H1 (cell line): Measurements from ENCODE around the gene CD28. TPM values are rescaled to one million over a fixed set of nuclear protein-coding genes. Genes with fewer than 3 reads are reported as not detected.

Source experiments
- CTCF ChIA-PET: fragments of 300-600 bp; sonication (Branson Sonifier 250); formaldehyde crosslinking; loops from one replicate; lab custom pipeline; 2021; ENCODE audit not compliant: partially characterized antibody; lab: Charles Lee
- POLR2A ChIA-PET: fragments of 300-600 bp; sonication (Branson Sonifier 250); formaldehyde crosslinking; loops from one replicate; lab custom pipeline; 2021; ENCODE audit warnings: inconsistent platforms; ENCODE audit not compliant: partially characterized antibody; lab: Charles Lee
- DNase-seq, 2 experiments: peaks; one replicate each; pipeline versions ENCODE4 v3.0.0 to v3.0.0-alpha.2; 2010 to 2022; ENCODE audit warnings: low spot score in 2 of 2, low read depth in 1 of 2, mixed read lengths in 1 of 2
- FAIRE-seq: peaks from 2 replicates; lab custom pipeline; 2011; peaks lifted over from hg19 to GRCh38; lab: Jason Lieb, UNC
- H2AFZ ChIP-seq: 2 replicates; pipeline ENCODE4 v1.8.1; 2012; ENCODE audit warnings: low read length, inconsistent platforms
- H2AK5ac ChIP-seq: 2 replicates; pipeline ENCODE4 v1.6.1; 2013; ENCODE audit warnings: low read depth, low read length
- H2BK120ac ChIP-seq: replicated peaks from 2 replicates; pipeline ENCODE3; 2013; ENCODE audit warnings: low read depth, low read length, inconsistent platforms
- H2BK12ac ChIP-seq: 2 replicates; pipeline ENCODE4 v1.6.1; 2013; ENCODE audit warnings: low read depth, low read length
- H2BK15ac ChIP-seq: 2 replicates; pipeline ENCODE4 v1.6.1; 2013; ENCODE audit warnings: low read length
- H2BK20ac ChIP-seq: 2 replicates; pipeline ENCODE4 v1.6.1; 2013; ENCODE audit warnings: low read length
- H2BK5ac ChIP-seq: 2 replicates; pipeline ENCODE4 v1.6.1; 2013; ENCODE audit warnings: low read depth, low read length
- H3K14ac ChIP-seq: 2 replicates; pipeline ENCODE4 v1.6.1; 2013; ENCODE audit warnings: inconsistent platforms; ENCODE audit not compliant: insufficient read length
- H3K18ac ChIP-seq: 2 replicates; pipeline ENCODE4 v1.6.1; 2013; ENCODE audit warnings: low read length; ENCODE audit errors: extremely low read depth
- H3K23ac ChIP-seq: 2 replicates; pipeline ENCODE4 v1.6.1; 2013; ENCODE audit warnings: inconsistent platforms; ENCODE audit not compliant: insufficient read length
- H3K23me2 ChIP-seq: 2 replicates; pipeline ENCODE4 v1.6.1; 2013; ENCODE audit warnings: low read depth, low read length
- H3K27ac ChIP-seq: 2 replicates; pipeline ENCODE4 v1.6.1; 2011; ENCODE audit warnings: low read depth, low read length, inconsistent platforms
- H3K27me3 ChIP-seq, 4 experiments: replicated peaks in 1 of 4; 1 replicate in 1 of 4; 2 replicates in 3 of 4; pipeline versions ENCODE4 v1.6.1 to v1.8.1; 2011 to 2013; ENCODE audit warnings: low read length in 3 of 4, mild to moderate bottlenecking in 3 of 4, inconsistent platforms in 2 of 4, mixed read lengths in 2 of 4, moderate library complexity in 1 of 4; ENCODE audit not compliant: control insufficient read depth in 3 of 4, insufficient read depth in 3 of 4; ENCODE audit errors: extremely low read depth in 1 of 4
- H3K36me3 ChIP-seq, 4 experiments: 2 replicates each; pipeline versions ENCODE4 v1.6.1 to v1.8.1; 2011 to 2013; ENCODE audit warnings: mild to moderate bottlenecking in 4 of 4, low read length in 3 of 4, moderate library complexity in 2 of 4, control low read depth in 1 of 4, inconsistent platforms in 1 of 4; ENCODE audit not compliant: insufficient read depth in 4 of 4, control insufficient read depth in 2 of 4
- H3K4ac ChIP-seq: replicated peaks from 2 replicates; pipeline ENCODE3; 2013; ENCODE audit warnings: low read length, low read depth, mixed read lengths, inconsistent platforms; ENCODE audit not compliant: insufficient read length
- H3K4me1 ChIP-seq, 4 experiments: replicated peaks in 1 of 4; 1 replicate in 1 of 4; 2 replicates in 3 of 4; pipeline versions ENCODE4 v1.6.1 to v1.8.1; 2011 to 2013; ENCODE audit warnings: low read length in 3 of 4, inconsistent platforms in 2 of 4, mixed read lengths in 1 of 4; ENCODE audit not compliant: insufficient read depth in 4 of 4, control insufficient read depth in 3 of 4
- H3K4me2 ChIP-seq, 2 experiments: 2 replicates each; pipeline versions ENCODE4 v1.6.1 to v1.8.1; 2011 to 2013; ENCODE audit warnings: low read depth in 2 of 2, low read length in 2 of 2, control low read depth in 1 of 2, inconsistent platforms in 1 of 2, mild to moderate bottlenecking in 1 of 2; ENCODE audit not compliant: insufficient read depth in 1 of 2
- H3K4me3 ChIP-seq, 4 experiments: fragments of 200-600, 300-600 bp in 1 of 4; sonication (generic), shearing (Covaris generic), sonication (Bioruptor Twin) in 1 of 4; 2 replicates each; pipeline versions ENCODE4 v1.5.1 to v1.8.1; 2011 to 2016; ENCODE audit warnings: low read length in 4 of 4, low read depth in 3 of 4, control low read depth in 2 of 4, inconsistent platforms in 2 of 4, mild to moderate bottlenecking in 2 of 4, mixed read lengths in 1 of 4, moderate library complexity in 1 of 4; ENCODE audit not compliant: insufficient read depth in 2 of 4; ENCODE audit errors: extremely low read depth in 1 of 4
- H3K56ac ChIP-seq: replicated peaks from 2 replicates; pipeline ENCODE3; 2013; ENCODE audit warnings: low read depth, mild to moderate bottlenecking, mixed read lengths, low read length, inconsistent platforms; ENCODE audit not compliant: insufficient read length
- H3K79me1 ChIP-seq: 2 replicates; pipeline ENCODE4 v1.6.1; 2013; ENCODE audit warnings: low read depth, low read length, control low read depth
- H3K79me2 ChIP-seq, 2 experiments: 2 replicates each; pipeline versions ENCODE4 v1.6.1 to v1.8.1; 2012 to 2013; ENCODE audit warnings: low read length in 2 of 2, mild to moderate bottlenecking in 2 of 2, inconsistent platforms in 1 of 2; ENCODE audit not compliant: insufficient read depth in 2 of 2, control insufficient read depth in 1 of 2
- H3K9ac ChIP-seq, 4 experiments: replicated peaks in 1 of 4; 1 replicate in 1 of 4; 2 replicates in 3 of 4; pipeline versions ENCODE4 v1.6.1 to v1.8.1; 2011 to 2013; ENCODE audit warnings: low read depth in 3 of 4, low read length in 3 of 4, control low read depth in 2 of 4, mild to moderate bottlenecking in 2 of 4, moderate library complexity in 2 of 4, inconsistent platforms in 1 of 4; ENCODE audit errors: extremely low read depth in 1 of 4
- H3K9me3 ChIP-seq, 2 experiments: 2 replicates each; pipeline versions ENCODE4 v1.6.1 to v1.8.1; 2012 to 2013; ENCODE audit warnings: mild to moderate bottlenecking in 2 of 2, moderate library complexity in 2 of 2, control low read depth in 1 of 2, inconsistent platforms in 1 of 2, low read depth in 1 of 2, low read length in 1 of 2, mixed read lengths in 1 of 2; ENCODE audit not compliant: insufficient read depth in 2 of 2
- H4K20me1 ChIP-seq, 2 experiments: replicated peaks in 1 of 2; 2 replicates each; pipeline versions ENCODE3 to v1.8.1; 2011 to 2013; ENCODE audit warnings: inconsistent platforms in 2 of 2, low read length in 2 of 2, mild to moderate bottlenecking in 1 of 2; ENCODE audit not compliant: insufficient read depth in 2 of 2, control insufficient read depth in 1 of 2
- H4K5ac ChIP-seq: 2 replicates; pipeline ENCODE4 v1.6.1; 2013; ENCODE audit warnings: low read length, low read depth, mixed read lengths, inconsistent platforms; ENCODE audit not compliant: insufficient read length
- H4K8ac ChIP-seq: 2 replicates; pipeline ENCODE4 v1.8.0; 2013; ENCODE audit warnings: mild to moderate bottlenecking, moderate library complexity, low read length, inconsistent platforms; ENCODE audit not compliant: insufficient read depth; ENCODE audit errors: extremely low read depth
- H4K91ac ChIP-seq: replicated peaks from 2 replicates; pipeline ENCODE3; 2013; ENCODE audit warnings: low read length, mixed read lengths, inconsistent platforms; ENCODE audit not compliant: insufficient read length
- CHD2 ChIP-seq: IDR thresholded peaks from 2 replicates; pipeline ENCODE4 v1.6.1; 2012; ENCODE audit warnings: low read length, improper control_type of control experiment
- CTBP2 ChIP-seq: IDR thresholded peaks from 2 replicates; pipeline ENCODE4 v1.7.0; 2011; ENCODE audit warnings: borderline replicate concordance, mild to moderate bottlenecking, moderate library complexity, mixed read lengths, low read length; ENCODE audit not compliant: insufficient read depth, insufficient read length
- HDAC2 ChIP-seq, 2 experiments: fragments of 300-600 bp in 1 of 2; sonication (generic) in 1 of 2; IDR thresholded peaks; 2 replicates each; pipeline ENCODE4 v1.6.1; 2011 to 2012; ENCODE audit warnings: low read depth in 2 of 2, low read length in 2 of 2, mild to moderate bottlenecking in 2 of 2, moderate library complexity in 2 of 2, borderline replicate concordance in 1 of 2, inconsistent platforms in 1 of 2
- RXRA ChIP-seq: IDR thresholded peaks from 2 replicates; pipeline ENCODE4 v1.6.1; 2011; ENCODE audit warnings: low read depth, mild to moderate bottlenecking, low read length, moderate library complexity; ENCODE audit not compliant: insufficient read depth
- ZNF274 ChIP-seq: IDR thresholded peaks from 2 replicates; pipeline ENCODE4 v1.7.0; 2012; ENCODE audit warnings: low read length, borderline replicate concordance; ENCODE audit errors: extremely low read depth
- WGBS, 2 experiments: shearing (Covaris generic) in 1 of 2; methylation state at CpG; one replicate each; pipeline versions ENCODE4 v1.1.6 to v1.1.7; 2013 to 2015; ENCODE audit warnings: low lambda C conversion rate in 2 of 2, mixed read lengths in 2 of 2, inconsistent platforms in 1 of 2, low coverage in 1 of 2, missing lambda C conversion rate in 1 of 2; ENCODE audit not compliant: insufficient replicate concordance in 2 of 2, insufficient coverage in 1 of 2, insufficient read length in 1 of 2; ENCODE audit errors: extremely low coverage in 1 of 2, missing lambda C conversion rate in 1 of 2; 5-methylcytosine and 5-hydroxymethylcytosine counted together
- polyA plus RNA-seq, 7 experiments: library from polyadenylated mRNA; depleted of rRNA in 3 of 7; stranded (reverse) in 5 of 7; unstranded in 2 of 7; fragments of >200 nt in 5 of 7; fragments of 200-250 nt in 2 of 7; gene quantifications; 1 replicate in 5 of 7; 2 replicates in 1 of 7; 4 replicates in 1 of 7; pipeline versions ENCODE4 v1.2.1 to v1.2.3, GENCODE V29; 2011 to 2013; ENCODE audit warnings: missing spikeins in 2 of 7, mixed read lengths in 2 of 7
- total RNA-seq: library from RNA; stranded (reverse); fragmentation: NEBNext Ultra II Directional; extraction: Animal tissue kit (Norgen Biotek cat#: 25700); gene quantifications from 2 replicates; pipeline ENCODE4 v1.2.1, GENCODE V29; 2021

The CD28 gene
- total and polyA plus RNA-seq, 2 of the 8 experiments (the other 6 are each of a cell fraction or from before 2014, with no cell fraction given): not detected

DNA sequence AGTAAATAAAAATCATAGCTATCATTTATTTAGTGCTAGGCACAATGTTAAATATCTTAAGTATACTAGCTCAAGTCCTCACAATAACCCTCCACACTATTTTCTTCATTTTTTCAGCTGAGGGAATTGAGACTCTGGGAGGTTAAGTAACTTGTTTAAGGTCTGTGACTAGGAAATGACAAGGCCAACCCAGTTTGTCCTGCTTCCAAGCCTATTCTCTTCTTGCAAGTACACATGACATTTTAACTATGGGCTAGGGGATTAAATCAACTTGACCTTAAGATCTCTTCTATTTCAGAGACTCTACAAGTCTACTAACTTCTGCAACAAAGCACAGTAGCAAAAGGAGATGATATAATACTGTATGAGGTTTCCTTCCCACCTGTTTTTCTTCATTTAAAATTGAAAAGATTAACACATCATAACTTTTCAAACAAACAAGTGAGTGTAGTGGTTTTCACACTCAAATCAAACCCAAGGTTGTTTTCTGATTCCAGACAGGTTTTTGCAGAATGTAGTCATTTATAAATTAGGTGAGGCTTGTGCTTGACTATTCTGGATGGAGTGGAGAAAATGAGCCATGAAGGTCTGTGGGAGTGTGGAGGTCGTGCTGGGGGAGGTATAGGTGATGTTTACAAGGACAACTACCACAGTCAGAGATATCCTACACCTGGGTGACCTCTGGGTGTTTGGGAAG lies 57.0 kb downstream of the CD28 start:
- Histone ChIP-seq H2AK5ac (no peak overlapping the region), H3K4me3 (no peak overlapping the region), H3K4ac (no peak overlapping the region), H3K36me3 (no peaks in the 10 kb centered on the region), H3K79me1 (no peaks in the 10 kb centered on the region), H2BK12ac (no peak overlapping the region), H4K5ac (no peak overlapping the region), H3K9ac (no peak overlapping the region), H4K91ac (no peak overlapping the region), H3K79me2 (no peaks in the 10 kb centered on the region), H3K14ac (no peak overlapping the region), H4K20me1 (no peaks in the 10 kb centered on the region), H3K27me3 (no peaks in the 10 kb centered on the region), H2AFZ (no peak overlapping the region), H3K23ac (no peak overlapping the region), H3K9me3 (no peaks in the 10 kb centered on the region)
- WGBS, 2 experiments: 93% methylated on average over 1 of the region's 1 CpG; no CpG with 5 or more reads in 1 of the 2 experiments
- CTCF ChIA-PET: interaction anchor here (0.8 to 2.6 kb wide), 5 partner anchors 11 to 525 kb away, joined by 3 to 18 read pairs (median 13); partner anchors contain the start of gene CYP20A1
- POLR2A ChIA-PET: no interaction called here
- no peak for TF ChIP-seq CTBP2
- TF ChIP-seq ZNF274: no peak
- TF ChIP-seq HDAC2 (IDR thresholded peaks at IDR 0.05; ENCODE audit: borderline replicate concordance in 1 of 2, low read depth in 2 of 2, low read length in 2 of 2): no peak
- no peak for TF ChIP-seq CHD2
- no peak for TF ChIP-seq RXRA
- TF ChIP-seq, all 59 proteins: peak for 0
- H2BK5ac ChIP-seq: no peak overlapping the region
- H3K4me1 ChIP-seq: 0 out of 7 replicates have a peak, but pooled peaks cover 0 to 2% (median 0%) of the 10 kb centered on the region in 4 experiments
- H2BK20ac ChIP-seq: no peak overlapping the region
- no peak overlapping the region for H4K8ac ChIP-seq
- no peak overlapping the region for H2BK120ac ChIP-seq
- no peak overlapping the region for H3K4me2 ChIP-seq
- no peak overlapping the region for H2BK15ac ChIP-seq
- no peak overlapping the region for H3K27ac ChIP-seq
- no peaks in the 10 kb centered on the region for H3K23me2 ChIP-seq
- no peak overlapping the region for H3K56ac ChIP-seq
- DNase-seq (no peak), FAIRE-seq (no peak)
- H3K18ac ChIP-seq: no peak overlapping the region
